GM18858 (cell line): ENCODE measurements around the gene BASP1.
"Not testable (repeated sequence)": the region's sequence is repeated elsewhere in the genome, so short reads cannot be mapped to it uniquely, and the experiment has no call there.

Experiments used
- ATAC-seq: cut with Tn5 transposase; IDR thresholded peaks from one replicate; pipeline ENCODE4 v1.9.1; 2021; ENCODE audit not compliant: unreplicated experiment

BASP1 gene

DNA sequence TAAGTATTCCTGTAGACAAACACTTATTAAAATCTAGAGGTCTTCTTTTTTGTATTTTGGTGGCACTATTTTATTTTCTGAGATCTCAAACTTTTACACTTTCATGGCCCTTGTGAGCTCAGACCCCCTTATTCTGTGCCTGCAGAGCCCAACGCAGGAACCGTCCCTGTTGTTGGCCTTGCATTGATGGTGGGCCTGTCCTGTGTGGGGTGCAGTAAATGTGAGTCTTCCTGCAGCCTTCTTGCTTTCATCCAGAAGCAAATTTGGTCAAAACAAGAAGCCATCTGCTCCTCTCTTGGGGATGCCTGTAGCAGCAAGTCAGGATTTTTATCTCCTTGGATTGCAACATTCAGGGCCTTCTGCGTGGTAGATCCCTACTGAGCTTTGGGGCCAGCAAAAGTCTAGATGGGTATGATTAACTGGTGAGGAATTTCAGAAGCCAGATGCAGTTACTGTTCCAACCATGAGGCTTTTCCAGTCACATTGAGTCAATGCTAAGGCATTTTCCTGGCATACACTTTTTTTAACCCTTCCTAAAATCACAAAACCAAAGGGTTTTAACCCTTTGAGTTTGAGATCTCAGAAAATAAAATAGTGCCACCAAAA lies 31.7 kb downstream of the BASP1 start:
- ATAC-seq, result no peak

DNA sequence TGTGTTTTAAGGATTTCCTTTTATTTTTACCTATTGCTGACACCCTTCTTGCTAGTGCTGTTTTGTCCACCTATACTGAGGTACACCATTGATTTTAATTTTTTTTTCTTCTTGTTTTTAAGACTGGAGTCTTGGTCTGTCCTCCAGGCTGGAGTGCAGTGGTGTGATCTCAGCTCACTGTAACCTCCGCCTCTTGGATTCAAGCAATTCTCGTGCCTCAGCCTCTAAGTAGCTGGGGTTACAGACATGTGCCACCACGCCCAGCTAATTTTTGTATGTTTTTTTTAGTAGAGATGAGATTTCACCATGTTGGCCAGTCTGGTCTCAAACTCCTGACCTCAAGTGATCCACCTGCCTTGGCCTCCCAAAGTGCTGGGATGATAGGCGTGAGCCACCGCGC lies 32.4 kb downstream of the BASP1 start:
- ATAC-seq, result not testable (repeated sequence)

DNA sequence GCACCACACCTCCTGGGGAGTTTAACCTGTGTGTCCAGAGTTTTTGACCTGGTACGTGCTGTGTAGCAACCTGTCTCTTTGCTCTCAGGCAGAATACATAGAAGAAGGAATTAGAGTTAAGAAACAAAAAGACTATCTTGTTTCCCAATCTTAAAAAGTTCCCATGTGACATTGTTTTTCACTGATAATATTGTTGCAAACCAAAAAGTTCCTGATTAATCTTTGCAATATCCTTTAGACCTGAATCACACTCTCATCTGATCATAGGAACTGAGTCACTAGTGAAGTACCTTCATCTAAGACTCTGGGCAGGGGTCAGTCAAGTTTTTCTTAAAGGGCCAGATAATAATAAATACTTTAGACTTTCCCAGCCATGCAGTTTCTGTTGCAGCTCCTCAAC lies 35.1 kb downstream of the BASP1 start:
- no peak for ATAC-seq

DNA sequence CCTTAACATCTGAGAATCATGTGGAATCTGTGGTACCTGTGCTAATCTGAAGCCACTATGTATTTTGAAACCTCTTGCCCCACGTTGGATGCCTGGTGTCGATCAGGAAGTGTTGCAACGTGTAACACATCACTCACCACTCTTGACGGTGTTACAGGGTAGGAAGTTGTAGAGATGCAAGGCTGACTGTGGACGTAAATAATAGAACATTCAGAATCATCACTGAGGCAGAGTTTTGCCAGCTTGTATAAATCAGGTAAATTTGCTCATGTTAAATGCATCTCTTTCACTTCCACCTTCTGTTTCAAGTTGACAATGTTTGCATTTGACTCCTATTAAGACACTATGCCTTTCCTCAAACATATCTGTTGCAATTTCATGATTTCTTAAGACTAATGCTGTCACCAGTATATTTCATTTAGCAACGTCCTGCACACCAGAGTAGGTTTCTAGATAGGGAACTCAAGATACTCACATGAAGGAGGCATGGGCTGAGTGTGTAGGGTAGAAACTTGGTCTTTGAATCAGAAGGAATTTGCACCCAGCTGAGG lies 38.1 kb downstream of the BASP1 start:
- peak; percentile 61 for ATAC-seq

DNA sequence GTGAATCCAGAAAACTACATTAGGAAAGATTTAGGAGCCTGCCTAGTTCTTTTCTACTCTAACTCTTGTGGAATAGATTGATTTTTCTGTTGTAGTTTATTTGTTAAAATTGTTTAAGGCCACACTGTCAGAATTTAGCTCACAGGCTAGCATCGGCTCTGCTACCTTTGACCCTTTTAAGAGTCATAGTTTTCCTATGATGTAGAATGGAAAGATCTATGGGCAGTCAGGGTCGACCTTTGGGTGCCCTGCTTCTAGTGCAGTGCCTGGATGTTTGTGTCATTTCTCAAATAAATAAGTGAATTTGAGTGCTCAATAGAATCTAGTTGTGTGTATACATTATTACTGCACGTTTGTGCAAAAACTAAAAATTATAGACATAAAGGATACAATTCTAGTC lies 38.7 kb downstream of the BASP1 start:
- ATAC-seq, result no peak

DNA sequence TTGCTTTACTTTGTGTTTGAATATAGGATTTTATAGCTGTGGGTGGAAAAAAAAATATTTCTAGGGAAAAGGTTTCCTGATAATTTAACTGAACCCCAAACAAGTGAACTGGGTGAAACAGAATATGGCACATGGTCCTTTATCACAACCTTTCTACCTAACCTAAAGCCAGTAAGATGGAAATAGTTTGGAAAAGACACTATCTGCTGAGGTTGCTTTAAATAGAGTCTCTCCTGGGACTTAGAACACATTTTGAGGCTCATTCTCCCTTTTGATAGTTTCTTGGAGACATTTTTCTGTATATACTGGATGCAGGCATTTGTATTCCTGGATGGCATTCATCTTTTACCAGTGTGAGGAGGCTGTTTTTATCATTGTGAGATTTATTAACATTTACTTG lies 39.4 kb downstream of the BASP1 start:
- ATAC-seq, result no peak

DNA sequence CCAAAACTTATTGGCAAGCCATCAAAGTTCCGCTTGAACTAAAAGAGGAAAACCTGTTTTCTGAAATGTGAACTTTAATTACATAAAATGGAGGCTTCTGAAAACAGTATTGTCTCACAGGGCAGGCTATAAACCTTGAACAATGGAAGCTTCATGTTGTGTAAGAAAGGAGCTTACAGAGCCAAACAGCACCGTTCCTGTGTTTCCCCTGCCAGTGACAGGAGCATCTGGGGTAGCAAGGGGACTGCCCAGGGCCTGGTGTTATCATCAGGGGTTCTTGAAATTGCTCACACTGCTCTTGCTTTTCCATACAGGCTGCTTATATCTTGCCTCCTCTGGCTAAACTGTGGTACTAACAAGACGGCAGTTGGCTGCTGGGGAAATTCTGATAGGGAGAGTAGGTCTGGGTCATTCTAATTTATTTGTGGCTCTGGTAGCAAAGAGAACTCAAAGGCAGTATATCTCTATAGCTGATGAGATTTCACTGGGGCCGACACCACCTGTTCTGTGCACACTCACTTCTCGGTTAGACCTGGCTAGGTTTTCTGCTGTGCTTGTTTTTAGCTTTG lies 40.4 kb downstream of the BASP1 start:
- ATAC-seq, result peak; percentile 66

DNA sequence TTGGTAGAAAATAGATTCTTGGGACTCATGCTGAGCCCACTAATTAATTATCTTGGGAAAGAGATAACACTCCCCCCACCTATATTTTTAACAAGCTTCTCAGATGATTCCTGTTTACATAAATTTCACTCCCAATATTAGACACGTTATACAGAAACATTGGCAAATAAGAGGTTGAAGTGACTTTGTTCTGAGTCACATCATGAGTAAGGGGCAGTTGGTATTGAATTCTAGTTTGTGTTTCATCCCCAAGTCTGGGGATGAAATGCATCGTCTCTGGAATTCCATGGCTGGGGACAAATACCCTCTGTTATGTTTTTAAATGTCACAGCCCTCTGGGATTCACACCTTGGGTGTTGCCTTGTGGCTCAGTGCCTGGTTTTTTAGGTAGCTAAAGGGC lies 41.0 kb downstream of the BASP1 start:
- ATAC-seq, result no peak

DNA sequence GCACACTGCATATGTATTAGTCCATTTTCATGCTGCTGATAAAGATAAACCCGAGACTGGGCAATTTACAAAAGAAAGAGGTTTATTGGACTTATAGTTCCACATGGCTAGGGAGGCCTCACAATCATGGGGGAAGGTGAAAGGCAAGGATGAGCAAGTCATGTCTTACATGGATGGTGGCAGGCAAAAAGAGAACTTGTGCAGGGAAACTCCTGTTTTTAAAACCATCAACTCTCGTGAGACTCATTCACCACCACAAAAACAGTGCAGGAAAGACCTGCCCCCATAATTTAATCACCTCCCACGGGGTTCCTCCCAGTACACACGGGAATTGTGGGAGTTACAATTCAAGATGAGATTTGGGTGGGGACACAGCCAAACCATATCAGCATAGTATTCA lies 41.6 kb downstream of the BASP1 start:
- ATAC-seq, result not testable (repeated sequence)

DNA sequence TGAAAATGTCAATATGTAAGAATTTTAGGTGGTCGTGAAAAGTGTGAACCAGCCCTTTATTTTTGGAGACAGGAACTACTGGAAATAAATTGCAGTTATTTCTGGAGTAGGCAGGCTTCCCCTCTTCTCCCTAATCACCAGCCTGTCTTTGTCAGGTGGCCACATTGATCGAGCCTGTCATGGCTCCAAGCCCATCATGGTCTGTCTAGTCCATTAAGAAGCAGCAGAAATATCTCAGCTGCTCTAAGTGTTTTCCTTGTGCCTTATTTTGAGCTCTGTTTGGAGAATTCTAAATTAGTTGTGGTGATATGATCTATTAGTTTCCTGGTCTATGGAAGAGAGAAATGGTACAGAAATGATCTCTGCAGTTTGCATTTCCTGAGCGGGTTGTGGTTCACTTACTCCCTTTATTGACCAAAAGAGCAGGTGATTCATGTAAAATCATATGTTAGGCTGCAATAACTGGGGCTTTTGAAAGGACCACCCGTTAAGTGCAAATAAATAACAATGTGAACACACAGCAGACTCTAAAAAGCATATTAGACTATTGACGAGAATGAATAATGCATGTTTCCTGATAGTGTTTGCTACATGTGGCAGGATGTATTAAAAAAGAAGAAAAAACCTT lies 42.3 kb downstream of the BASP1 start:
- no peak for ATAC-seq

DNA sequence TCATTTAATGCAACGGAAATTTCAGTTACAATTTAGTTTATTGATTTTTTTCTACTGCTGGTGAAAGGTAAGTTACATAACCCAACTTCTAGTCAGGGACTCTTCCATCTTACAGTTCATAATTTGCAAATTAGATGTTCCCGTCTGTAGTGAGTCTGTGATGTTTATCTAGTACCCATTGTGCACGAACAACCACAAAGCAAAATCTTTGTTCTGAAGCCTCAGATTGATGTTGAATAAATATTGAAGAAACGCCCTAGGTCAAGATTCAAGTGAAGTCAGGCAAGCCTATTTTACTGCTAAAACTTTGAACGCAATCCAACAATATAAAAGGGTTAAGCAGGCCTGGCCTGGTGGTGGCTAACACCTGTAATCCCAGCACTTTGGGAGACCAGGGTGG lies 43.1 kb downstream of the BASP1 start:
- no peak for ATAC-seq

DNA sequence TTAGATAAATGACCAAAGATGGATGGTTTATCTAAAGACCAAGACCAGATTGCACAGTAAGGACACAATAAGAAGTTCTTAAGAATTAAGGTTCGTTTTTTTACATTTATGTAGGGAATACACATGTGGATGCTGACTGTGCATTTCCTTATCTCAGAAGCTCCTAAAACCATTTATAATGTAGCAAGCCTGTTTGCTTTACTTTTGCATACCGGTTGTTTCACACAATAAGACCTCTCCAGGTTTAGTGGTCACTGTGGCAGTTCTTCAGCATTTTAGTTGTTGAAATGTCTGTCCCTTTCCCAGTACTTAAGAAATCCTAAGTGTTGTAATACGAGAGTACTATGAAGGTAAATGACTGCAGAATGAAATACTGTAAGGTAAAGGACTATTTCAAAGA lies 43.6 kb downstream of the BASP1 start:
- ATAC-seq, result no peak

DNA sequence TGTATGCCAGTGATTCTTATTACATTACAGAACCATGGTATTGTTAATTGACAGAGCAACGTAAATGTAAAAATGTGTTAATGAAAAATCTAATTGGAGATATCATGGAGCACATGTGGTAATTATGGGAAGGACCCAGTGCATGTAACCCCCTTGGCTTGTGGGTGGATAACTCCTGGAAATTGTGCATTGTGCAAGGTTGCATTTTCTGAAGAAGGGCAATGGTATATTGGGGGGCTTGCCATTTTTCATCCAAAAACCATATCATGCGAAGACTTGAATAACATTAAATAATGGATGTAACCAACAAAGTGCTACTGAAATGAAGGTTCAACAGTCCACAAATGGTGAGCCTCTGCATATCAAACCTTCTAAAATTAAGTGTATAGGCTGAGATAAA lies 47.6 kb downstream of the BASP1 start:
- no peak for ATAC-seq

DNA sequence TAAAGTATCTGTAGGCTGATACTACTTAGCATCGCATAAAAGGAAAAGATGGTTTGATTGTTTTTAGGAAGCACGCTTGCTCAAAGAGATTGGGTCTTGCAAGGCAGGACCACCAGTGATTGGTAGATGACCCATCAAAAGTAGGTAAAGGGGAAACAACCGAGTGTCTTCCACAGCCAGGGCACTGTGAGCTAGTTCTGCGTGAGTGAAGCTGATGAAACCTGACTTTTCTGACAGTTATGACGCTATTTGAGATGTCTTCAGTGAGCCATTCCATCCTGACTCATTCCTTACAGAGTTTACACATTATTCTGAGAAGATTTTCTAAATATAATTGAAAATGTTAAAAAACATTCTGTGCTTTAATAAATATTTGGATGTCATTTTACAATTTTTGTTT lies 49.7 kb downstream of the BASP1 start:
- ATAC-seq, result peak; percentile 36

DNA sequence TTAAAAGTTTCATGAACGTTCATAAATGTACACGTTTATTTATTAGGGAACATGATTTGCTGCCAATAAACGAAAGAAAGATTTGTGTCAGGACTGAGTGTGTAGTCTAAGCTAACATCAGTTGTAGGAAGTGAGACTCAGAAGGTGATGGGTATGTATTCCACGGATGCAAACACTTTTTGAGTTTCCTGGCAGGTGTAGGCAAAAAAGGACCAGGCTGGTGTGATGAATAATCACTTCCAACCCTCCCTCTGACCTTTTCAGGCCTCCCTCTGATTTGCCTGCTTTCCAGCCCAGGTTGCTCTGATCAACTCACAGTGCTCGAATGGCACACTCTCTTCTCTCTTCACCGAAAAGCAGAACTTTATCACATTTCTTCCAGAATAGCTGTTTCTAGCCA lies 51.8 kb downstream of the BASP1 start:
- peak; percentile 84 for ATAC-seq

DNA sequence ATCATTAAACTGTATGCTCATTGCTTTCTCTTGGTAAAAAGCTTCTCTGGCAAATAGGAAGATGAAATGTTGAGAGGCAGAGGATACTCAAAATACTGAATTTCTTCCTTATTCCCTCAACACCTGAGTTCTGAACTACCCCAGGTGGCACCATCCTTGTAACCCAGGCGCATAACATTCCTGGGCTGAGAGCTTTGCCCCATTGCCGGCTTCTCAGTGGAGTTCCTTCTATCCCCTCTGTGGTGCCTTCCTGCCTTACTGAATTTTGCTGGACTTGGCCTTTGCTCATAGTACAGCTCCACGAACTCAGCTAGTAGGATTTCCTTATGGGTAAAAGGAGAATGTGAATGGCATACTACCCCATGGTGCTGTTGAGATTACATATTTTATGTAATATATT lies 54.7 kb downstream of the BASP1 start:
- ATAC-seq, result no peak

DNA sequence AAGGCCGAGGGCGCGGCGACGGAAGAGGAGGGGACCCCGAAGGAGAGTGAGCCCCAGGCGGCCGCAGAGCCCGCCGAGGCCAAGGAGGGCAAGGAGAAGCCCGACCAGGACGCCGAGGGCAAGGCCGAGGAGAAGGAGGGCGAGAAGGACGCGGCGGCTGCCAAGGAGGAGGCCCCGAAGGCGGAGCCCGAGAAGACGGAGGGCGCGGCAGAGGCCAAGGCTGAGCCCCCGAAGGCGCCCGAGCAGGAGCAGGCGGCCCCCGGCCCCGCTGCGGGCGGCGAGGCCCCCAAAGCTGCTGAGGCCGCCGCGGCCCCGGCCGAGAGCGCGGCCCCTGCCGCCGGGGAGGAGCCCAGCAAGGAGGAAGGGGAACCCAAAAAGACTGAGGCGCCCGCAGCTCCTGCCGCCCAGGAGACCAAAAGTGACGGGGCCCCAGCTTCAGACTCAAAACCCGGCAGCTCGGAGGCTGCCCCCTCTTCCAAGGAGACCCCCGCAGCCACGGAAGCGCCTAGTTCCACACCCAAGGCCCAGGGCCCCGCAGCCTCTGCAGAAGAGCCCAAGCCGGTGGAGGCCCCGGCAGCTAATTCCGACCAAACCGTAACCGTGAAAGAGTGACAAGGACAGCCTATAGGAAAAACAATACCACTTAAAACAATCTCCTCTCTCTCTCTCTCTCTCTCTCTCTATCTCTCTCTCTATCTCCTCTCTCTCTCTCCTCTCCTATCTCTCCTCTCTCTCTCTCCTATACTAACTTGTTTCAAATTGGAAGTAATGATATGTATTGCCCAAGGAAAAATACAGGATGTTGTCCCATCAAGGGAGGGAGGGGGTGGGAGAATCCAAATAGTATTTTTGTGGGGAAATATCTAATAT lies 58.1 kb downstream of the BASP1 start:
- ATAC-seq, result no peak

DNA sequence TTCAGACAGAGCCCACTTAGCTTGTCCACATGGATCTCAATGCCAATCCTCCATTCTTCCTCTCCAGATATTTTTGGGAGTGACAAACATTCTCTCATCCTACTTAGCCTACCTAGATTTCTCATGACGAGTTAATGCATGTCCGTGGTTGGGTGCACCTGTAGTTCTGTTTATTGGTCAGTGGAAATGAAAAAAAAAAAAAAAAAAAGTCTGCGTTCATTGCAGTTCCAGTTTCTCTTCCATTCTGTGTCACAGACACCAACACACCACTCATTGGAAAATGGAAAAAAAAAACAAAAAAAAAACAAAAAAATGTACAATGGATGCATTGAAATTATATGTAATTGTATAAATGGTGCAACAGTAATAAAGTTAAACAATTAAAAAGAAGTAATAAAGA lies 59.0 kb downstream of the BASP1 start:
- ATAC-seq, result peak; percentile 82

DNA sequence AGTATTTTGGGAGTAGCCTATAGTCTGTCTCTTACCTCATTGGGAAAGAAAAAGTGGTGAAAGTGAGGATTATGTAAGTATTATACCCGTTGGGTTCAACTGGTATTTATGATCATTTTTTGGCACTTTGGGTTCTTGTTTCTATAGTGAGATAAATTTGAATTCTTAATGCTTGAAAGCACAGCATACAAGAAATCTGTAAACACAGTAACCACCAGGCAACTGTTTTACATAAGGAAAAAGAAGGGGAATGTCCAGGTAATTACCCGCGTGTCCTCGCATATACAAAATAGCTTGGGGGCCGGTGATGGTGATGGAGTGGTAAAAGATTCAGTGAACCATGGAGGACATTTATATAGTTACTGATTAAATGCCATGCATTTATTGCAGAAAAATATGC lies 60.5 kb downstream of the BASP1 start:
- ATAC-seq, result peak; percentile 15

DNA sequence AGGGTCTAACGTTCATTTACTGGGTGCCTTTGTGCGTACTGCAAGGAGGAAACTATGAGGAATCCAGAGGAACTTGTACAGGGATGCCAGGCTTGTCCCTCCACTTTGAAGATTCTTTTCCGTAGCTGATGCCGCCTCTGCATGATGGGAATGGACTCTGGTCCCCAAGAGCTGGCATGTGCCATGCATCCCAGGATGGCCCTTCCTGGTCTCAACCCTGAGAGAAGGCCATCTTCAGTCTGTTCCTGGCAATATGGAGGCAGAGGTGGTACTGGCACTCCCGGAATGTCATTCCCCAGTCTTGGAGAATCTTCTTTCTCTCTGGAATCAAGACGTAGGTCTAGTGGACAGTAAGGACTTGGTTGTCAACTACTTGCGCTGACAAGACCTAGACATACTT lies 61.5 kb downstream of the BASP1 start:
- ATAC-seq, result no peak

DNA sequence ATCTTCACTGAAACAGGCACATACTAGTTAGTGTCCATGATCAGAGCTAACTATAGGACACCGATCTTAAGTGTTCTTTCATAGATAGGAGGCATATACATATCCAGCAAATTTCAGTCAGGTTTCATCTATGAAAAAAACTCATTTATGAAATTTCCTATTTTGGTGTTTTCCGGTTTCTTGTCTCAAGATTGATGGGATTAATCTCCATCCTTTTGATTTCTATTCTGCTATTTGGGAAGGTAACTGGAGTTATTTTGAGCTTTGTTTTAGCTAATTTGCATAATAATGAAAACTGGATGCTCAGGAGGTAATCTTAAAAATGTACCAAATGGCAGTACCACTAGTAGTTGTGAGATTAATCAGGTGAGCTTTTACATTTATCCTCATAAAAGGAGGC lies 62.1 kb downstream of the BASP1 start:
- no peak for ATAC-seq
